ENCODE results near the gene TMBIM4.

- TF ChIP-seq USF2 (IDR thresholded peaks at IDR 0.05; ENCODE audit: borderline replicate concordance, low read depth, low read length) (no peak), RCOR1 (IDR thresholded peaks at IDR 0.05; ENCODE audit: low read length) (no peak), CTCF (IDR thresholded peaks at IDR 0.05) (no peak)
Measured at GRCh38 chr12:66160704-66161103, 9.1 kb downstream of the TMBIM4 start.
